Measurements from ENCODE around the gene SLC2A9.

Gene SLC2A9

GRCh38 chr4:10041036-10041435, 19.7 kb upstream of the SLC2A9 start:
- DNase-seq, result no peak

- no peak for DNase-seq
Measured at GRCh38 chr4:10040049-10040892, 19.0 kb upstream of the SLC2A9 start.

GRCh38 chr4:10036807-10037342, 15.6 kb upstream of the SLC2A9 start:
- no peak for DNase-seq

- DNase-seq, result no peak
Measured at GRCh38 chr4:10035130-10035529, 13.8 kb upstream of the SLC2A9 start.

- DNase-seq, result no peak
Measured at GRCh38 chr4:10034612-10035104, 13.4 kb upstream of the SLC2A9 start.

GRCh38 chr4:10034136-10034535, 12.8 kb upstream of the SLC2A9 start:
- no peak for DNase-seq

GRCh38 chr4:10033191-10033881, 12.0 kb upstream of the SLC2A9 start:
- peak; percentile 23 for DNase-seq

- DNase-seq, result no peak
Measured at GRCh38 chr4:10032625-10033024, 11.3 kb upstream of the SLC2A9 start.

GRCh38 chr4:10031668-10032590, 10.6 kb upstream of the SLC2A9 start:
- DNase-seq, result no peak

- DNase-seq, result no peak
Measured at GRCh38 chr4:10030972-10031667, 9.8 kb upstream of the SLC2A9 start.

- DNase-seq, result no peak
Measured at GRCh38 chr4:10029403-10029802, 8.1 kb upstream of the SLC2A9 start.

- DNase-seq, result no peak
Measured at GRCh38 chr4:10028910-10029309, 7.6 kb upstream of the SLC2A9 start.

GRCh38 chr4:10026485-10026884, 5.2 kb upstream of the SLC2A9 start:
- no peak for DNase-seq

GRCh38 chr4:10025230-10025806, 4.0 kb upstream of the SLC2A9 start:
- DNase-seq, result no peak

GRCh38 chr4:10024303-10024702, 3.0 kb upstream of the SLC2A9 start:
- no peak for DNase-seq

GRCh38 chr4:10023806-10024205, 2.5 kb upstream of the SLC2A9 start:
- DNase-seq, result no peak

GRCh38 chr4:10023050-10023419, 1.7 kb upstream of the SLC2A9 start:
- no peak for DNase-seq

- DNase-seq, result no peak
Measured at GRCh38 chr4:10022346-10023049, 1.2 kb upstream of the SLC2A9 start.

GRCh38 chr4:10021653-10022023, 341 bp upstream of the SLC2A9 start:
- no peak for DNase-seq

- DNase-seq, result no peak
Measured at GRCh38 chr4:10020106-10020505, 1.2 kb downstream of the SLC2A9 start.

GRCh38 chr4:10019521-10020051, 1.7 kb downstream of the SLC2A9 start:
- no peak for DNase-seq
